PFSK-1 (cell line): ENCODE data around the gene TGIF2.

ENCODE experiments used
- POLR2AphosphoS5 ChIP-seq: IDR thresholded peaks from 2 replicates; pipeline ENCODE4 v1.6.1; 2012; ENCODE audit warnings: low read depth, mild to moderate bottlenecking, control low read depth, low read length, moderate library complexity
- TAF1 ChIP-seq: IDR thresholded peaks from 2 replicates; pipeline ENCODE4 v1.6.1; 2012; ENCODE audit warnings: low read length, control low read depth, borderline replicate concordance; ENCODE audit not compliant: insufficient read depth

DNA sequence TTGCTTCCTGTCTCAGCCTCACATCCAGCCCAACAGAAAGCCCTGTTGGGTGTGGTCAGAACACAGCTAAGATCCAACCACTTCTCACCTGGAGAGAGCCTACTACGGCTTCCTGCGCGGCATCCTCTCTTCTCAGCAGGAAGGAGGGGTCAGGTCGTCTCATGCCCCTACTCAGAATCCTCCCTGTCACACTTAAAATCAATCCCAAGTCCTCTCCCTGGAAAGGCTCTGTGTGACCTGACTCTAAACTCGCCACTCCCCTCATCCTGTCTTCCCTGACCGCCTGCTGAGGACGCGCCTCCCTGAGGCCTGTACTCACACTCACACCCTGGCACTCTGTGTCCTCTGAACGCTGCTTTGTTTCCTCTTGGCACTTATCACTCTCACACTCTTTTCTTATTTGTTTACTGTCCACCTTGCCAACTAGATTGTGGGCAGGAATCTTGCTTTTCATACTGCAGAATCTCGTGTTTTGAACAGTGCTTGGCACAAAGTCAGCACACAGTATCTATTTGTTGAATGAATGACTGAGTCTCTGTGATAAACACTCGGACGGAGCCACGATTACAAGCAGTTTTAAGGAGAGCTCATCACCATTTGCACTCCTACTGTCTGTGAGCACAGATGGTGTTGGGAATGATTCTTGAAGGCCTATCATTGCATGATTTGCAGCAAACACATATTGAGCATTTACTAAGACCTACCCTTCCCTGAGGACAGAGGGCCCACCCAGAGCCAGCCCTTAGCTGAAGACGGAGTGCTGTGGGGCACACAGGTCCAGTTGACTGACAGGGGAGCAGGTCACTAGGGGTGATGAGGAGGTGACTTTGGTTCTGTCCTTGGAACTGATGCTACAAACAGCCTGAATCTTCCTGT, 50.9 kb downstream of the TGIF2 start:
- TF ChIP-seq POLR2AphosphoS5 (no peak), TAF1 (no peak)
